HuH-7 (cell line): ENCODE data around the gene ANKRD9.

Experiments used
- DNase-seq: peaks from one replicate; pipeline ENCODE4 v3.0.0; 2011; ENCODE audit warnings: low spot score

The ANKRD9 gene

DNA sequence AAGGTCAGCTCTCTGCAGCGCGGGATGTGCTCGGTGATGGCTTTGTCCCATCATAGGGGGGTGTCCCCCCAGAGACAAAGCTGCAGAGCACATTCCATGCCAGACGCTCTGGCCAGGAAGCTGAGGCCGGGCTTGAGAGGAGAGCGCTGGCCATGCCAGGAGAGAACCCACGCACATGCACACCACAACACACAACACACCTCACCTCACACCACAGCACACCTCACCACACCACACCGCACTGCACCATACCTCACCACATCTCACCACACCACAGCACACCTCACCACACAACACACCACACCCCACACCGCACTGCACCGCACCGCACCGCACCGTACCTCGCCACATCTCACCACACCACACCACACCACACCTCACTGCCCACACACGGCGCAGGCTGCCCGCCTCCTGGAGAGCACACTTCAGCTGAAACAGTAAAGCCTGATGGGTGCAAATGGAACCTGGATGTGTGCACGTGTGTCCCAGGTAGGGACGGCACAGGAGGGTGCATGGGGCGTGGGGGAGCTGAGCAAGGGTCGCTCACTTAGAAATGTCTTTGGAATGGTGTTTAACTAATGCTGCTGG, 10.8 kb downstream of the ANKRD9 start:
- DNase-seq = no peak

DNA sequence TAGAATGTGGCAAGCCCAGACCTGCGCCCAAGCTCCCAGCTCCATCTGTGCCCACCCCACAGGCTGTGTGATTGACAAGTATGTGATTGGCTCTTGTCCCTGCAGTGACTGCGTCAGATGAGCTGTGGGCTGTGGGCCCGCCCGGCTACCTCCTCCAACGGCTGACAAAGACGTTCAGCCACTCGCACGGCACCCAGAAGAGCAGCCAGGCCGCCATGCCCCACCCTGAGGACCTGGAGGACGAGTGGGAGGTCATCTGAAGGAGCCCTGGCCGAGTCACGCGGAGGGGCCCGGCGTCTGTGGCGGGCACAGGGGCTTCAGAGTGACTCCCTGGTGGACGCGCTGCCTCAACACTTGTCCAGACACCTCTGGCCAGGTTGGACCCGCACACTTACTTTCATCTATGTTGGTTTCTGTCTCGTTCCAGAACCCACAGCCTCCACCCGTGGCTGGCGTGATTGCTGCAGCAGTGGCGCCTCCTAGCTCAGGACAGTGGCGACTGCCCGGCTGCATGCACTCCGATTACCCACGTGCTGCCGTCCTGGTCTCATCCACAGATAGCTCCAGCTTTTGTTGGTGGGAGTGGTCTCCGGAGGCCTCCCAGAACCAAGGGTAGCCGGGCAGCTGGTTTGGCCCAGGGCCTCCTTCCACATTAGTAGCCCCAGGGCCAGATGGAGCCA, 11.4 kb downstream of the ANKRD9 start:
- DNase-seq = peak; percentile 66

DNA sequence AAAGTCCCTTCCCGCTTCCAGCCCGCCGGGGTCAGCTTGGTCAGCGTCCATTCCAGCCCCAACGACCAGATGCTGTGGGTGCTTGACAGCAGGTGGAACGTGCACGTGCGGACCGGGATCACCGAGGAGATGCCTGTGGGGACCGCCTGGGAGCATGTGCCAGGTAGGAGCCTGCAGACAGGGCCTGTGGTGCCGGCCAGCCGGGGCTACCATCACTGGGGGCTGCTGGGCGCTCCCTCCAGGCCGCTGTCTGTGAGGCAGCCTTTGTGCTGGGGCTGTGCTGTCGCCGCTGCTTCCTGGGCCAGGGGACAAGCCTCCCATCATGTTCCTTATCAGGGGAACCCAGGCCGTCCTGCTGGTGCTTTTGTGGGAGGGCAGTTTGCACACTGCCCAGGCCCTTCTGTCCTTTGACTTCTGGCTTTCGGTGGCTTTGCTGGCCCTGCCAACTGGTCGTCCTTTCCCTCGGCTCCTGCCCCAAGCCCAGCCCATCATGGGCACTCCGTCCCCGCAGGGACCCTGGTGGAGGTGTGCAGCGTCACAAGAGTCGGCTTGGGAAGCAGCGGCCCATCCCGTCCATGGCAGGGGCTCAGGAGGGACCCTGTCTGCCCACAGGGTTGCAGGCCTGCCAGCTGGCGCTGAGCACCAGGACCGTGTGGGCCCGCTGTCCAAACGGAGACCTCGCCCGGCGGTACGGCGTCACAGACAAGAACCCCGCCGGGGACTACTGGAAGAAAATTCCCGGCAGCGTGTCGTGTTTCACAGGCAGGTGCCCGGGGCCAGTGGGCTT, 12.4 kb downstream of the ANKRD9 start:
- no peak for DNase-seq

DNA sequence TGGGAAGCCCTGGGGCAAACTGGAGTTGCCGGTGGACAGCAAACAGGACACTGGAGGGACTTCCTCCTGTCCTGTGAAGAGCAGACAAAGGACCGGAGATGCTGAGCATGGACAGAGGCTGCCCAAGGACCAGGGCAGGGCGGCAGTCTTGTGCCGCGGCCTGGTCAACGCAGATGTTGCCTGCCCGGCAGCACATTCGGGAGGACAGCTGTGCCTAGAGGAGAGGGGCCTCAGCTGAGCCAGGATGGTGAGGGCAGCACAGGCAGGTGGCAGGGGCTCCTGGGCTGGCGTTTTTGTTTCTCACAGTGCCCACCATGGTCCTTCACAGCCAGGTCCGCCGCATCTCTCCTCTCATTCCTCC, 13.3 kb downstream of the ANKRD9 start:
- no peak for DNase-seq

DNA sequence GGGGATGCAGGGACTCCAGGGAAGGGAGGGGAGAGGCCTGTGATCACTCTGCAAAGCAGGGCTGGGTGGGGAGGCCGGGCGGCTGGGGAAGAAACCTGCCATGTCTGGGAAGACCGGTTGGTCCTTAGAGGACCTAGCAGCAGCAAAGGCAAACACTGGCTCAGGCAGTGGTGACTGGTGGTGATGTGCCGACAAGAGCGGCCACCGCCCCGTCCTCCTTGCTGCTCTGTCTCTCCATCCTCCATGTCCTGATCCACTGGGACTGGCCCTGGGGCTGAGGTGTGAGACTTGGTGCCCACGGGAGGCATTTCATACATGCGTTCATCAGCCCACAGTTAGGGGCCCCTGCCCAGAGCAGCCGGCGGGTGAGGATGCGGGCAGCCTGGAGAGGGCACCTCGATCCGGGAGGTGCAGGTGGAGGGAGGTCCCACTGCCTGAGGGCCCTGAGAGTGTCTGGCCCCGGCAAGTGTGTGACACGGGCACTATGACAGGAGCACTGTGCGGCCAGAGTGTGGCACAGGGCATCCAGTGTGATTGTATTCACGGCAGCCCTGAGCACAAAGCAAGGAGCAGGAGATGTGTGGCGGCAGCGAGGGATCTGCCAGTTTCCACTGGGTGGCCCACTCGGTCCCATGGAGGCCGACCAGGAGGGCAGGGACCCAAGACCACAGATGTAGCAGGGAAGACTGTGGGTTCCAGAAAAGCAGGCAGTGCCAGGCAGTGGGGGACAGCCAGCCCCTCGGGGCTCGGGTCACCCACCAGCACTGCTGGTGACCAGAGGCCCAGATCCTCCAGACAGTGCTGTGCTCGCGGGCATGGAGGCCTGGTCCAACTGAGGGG, 13.9 kb downstream of the ANKRD9 start:
- no peak for DNase-seq

DNA sequence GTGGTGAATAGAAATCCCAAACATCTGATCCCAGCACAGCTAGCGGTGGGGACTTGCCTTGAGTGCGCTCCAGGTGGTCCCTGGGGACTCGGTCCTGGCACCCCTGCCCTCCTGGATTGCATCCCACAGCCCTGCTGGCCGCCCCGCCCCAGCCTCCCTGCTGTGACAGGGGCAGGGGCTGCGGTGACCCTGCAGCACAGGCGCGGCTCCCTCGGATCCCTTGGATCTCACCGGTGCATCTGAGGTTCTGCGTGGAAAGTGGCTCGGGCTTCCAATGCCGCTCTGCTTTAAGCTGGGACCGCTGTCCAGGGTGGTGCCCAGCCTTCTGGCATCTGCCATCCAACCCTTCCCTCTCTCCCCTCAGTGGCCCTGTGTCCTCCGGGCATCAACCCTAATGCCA, 16.0 kb downstream of the ANKRD9 start:
- DNase-seq = no peak

DNA sequence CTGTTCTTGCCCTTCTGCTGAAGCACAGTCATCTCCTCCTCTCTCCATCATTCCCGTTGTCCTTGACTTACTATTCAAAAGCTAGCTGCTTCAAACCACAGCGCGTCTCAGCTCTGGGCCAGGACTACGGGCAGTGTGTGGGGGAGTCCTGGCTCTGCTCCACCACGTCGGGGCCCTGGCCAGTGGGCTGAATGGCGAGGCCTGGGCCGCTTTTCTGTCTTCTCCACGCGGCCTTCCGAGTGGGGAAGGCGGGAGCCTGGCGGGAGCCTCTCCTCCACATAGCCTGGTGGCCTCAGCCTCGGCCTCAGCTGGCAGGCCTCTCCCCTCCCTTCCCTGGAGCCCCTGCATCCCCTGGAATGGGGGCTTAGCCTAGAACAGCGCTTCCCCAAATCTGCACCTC, 16.5 kb downstream of the ANKRD9 start:
- no peak for DNase-seq

DNA sequence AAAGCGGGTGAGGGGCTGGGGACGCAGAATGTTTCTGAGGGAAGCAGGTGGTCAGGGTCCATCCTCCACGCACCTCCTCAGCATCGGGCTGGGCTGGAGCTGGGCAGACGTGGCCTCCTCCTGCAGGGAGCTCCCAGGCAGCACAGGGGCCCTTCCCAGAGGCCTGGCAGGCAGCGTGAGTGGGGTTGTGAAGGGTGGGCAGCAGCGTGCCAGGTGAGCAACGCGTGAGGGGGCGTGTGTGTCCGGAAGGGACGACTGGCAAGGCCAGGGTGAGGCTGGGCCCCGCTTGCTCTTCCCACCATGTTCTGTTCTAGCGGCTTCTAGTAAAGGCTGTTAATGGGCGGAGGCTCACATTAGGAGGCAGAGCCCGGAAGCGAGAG, 17.1 kb downstream of the ANKRD9 start:
- no peak for DNase-seq

DNA sequence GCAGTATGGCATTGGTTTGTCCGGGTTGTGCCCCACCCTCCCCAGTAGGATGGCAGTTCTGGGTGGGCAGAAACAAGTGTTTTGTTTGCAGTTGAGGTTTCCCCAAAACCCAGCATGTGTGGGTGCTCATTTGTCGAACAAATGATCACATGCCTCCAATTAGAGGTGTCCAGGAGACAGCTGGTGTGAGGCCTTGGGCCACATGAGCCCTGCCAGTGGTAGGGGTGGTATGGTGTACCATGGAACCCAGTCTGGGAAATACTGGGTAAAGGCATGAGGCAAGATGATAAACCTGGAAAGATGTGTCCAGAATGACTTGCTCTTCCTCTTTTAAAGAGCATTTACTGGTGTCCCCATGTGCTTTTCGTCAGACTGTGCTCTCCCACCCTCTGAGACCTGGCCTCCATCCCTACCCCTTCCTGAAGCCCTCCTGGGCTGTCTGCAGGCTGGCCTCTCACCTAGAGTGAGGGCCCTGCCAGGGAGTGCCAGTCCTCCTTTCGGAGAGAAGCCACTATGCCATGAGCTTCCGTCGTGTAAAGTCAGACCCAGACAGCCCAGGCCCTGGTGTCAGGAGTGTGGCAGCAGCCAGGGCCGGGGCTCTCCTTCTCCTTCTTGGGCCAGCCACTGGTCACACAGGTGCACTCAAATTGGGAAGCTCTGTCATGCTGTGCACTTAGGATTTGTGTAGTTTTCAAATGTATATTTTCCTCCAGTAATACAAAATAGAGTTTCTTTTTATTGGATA, 17.6 kb downstream of the ANKRD9 start:
- no peak for DNase-seq

DNA sequence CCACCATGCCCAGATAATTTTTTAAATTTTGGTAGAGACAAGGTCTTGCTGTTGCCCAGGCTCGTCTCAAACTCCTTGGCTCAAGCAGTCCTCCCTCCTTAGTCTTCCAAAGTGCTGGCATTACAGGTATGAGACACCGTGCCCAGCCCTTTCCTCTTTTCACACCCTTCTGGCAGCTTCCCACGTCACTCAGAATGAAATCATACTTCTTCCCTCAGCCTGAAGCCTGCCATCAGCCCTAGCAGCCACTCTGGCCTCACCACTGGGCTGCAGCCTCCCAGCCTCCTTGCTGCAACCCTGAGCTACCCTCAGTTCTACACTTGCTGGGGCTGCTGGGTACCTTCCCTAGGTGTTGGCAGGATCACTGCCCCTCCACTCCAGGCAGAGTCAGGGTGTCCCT, 18.2 kb downstream of the ANKRD9 start:
- no peak for DNase-seq

DNA sequence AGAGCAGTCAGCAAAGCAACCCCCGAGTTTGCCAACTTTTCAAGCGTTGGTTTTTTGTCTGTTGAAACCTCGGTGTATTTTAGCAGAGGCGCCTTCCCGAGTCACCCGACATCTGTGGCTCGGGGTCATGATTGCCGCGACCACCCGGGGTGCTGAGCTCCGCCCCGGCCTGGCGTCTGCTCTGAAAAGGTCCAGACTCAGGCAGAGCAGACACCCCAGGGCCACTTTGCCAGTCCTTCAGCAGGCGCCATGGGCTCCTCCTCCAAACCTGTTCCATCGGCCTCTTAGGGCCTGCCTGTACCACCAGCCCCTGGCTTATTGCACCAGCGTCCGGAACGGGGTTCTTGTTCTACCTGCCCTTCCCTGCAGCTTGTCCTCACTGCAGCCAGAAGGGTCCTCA, 19.1 kb downstream of the ANKRD9 start:
- DNase-seq = no peak

DNA sequence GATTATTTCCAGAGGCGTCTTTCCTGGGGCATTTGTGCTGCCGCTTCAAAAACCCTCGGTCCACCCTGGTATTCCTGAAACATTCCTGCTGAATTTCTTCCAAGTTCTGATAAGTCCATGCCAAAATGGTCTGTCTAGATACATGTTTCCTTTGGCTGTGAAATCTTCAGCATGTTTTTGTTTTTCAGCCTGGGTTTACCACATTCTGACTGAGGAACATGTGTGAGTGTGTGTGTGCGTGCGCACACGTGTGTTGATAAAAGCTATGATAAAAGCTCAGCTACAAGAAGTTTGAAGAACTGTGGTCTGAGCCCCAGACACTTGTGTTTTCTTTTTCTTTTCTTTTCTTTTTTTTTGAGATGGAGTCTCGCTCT, 22.4 kb downstream of the ANKRD9 start:
- no peak for DNase-seq

DNA sequence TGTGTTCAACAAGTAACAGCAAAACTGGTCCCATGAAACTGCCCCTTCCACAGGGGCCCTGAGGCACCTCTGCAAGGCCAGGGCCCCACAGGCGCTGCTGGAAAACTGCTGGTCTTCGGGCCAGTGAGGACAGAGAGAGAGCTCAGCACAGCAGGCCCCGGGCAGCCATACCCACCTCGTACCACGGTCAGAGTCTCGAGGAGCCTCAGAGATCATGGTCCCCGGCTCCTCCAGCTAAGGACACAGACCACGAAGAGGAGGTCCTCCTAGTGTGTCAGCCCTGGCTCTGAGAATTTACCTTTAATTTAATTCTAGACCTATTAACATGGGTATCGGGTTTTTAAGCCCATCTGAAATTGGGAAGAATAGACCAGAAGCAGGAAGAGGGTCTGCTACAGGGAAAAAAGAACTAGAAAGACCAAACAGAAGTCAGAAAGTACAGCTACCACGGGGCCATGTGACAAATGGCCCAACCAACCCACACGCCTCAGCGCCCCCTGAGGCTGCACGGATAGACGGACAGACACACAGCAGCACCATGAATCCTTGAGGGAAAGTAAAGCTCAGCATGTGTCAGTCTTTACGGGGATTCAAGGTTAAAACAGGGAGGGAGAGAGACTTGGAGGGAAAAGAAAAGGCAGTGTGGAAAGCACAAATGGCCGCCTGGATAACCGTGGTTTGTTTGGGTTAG, 22.9 kb downstream of the ANKRD9 start:
- no peak for DNase-seq

DNA sequence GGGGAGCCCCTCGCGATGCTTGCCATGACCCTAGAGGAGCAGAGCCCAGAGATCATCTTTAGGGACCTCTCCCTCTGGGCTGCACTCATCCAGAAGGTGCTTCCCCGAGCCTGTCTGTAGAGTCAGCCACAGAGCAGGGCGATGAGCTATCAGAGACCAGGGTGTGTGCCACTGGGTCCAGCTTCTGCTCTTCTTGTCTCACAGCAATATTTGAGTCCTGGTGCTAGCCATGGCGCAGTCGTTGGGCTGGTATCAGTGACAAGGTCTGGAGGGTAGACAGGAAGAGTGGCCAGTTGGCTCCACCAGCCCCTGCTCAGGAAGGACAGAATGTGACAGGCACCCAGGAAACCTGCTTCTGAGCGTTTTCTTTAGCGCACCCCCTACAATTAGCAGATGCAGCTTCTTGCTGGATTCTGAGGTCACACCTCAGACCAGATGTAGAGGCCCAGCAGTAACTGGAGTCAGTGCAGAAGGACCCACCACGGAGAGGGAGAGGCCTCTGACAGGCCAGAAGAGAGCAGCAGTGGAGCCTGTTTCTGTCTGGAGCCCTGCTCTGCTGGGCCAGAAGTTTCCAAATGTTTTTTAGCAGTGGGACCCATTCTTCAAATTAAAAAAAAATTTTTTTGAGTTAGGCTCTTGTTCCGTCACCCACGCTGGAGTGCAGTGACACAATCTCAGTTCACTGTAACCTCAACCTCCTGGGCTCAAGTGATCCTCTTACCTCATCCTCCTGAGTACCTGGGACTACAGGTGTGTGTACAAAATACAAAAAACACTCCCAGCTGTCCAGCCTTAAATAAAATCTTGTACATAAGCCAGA, 23.7 kb downstream of the ANKRD9 start:
- no peak for DNase-seq

DNA sequence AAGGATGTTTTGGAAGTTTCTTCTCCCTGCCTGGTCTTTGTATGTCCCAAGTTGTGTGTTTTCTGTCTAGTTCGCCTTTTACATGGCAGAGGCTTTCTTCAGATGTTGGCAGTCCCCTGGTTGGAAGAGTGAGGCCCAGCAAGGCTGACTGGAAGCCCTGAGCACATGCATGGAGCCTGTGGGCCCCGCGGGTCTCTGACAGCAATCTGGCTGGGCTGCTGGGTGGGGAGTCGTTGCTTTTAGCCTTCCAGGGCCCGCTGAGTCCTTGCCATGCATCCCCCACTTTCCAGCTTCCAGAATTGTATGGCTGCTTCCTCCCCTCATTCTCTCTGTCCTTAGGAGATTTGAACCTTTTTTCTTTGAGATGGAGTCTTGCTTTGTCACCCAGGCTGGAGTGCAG, 25.3 kb downstream of the ANKRD9 start:
- no peak for DNase-seq

DNA sequence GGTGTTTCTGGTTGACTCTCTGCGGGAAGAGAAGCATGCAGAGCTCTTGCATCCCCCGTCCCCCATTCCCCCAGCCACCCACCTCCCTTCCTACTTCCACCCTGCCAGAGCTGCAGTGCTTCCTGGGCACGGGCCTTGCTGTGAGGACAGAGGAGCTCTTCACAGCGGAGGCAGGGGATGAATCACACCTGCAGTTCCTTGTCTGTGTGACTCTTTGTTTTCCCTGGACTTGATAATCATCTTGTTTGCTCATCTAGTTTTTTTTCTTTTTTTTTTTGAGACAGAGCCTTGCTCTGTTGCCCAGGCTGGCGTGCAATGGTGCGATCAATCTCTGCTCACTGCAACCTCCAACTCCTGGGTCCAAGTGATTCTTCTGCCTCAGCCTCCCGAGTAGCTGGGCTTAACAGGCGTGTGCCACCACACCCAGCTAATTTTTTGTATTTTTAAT, 27.8 kb downstream of the ANKRD9 start:
- DNase-seq = no peak

DNA sequence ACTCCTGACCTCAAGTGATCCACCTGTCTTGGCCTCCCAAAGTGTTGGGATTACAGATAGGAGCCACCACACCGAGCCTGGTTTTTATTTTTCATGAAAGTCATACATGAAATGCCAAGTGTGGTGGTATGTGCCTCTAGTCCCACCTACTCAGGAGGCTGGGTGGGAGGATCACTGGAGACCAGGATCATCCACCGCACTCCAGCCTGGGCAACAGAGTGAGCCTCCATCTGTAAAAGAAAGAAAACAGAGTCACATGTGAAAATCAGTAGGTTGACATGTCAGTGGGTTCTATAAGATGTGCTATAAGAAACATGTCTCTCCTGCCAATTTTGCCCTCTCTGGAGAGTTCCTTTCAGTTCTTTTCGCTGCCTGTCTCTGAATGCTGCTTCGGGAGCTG, 28.2 kb downstream of the ANKRD9 start:
- no peak for DNase-seq

DNA sequence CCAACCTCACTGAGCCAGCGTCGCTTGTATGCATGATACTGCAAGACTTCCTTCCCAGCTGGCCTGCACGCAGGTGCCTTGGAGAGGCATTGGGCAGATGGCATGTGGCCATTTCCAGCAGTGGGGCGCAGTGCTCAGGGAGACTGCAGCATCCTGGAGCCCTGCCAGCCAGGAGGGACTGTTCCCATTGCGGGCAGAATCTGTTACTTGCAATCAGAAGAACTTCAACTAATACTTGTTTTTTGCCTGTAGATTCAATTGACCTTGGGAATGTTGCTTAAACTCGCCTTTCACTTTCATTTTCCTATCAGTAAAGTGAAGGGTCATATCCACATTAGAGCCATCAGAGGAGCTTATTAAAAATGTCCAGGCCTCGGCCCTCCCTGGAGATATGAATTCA, 29.8 kb downstream of the ANKRD9 start:
- DNase-seq = no peak

DNA sequence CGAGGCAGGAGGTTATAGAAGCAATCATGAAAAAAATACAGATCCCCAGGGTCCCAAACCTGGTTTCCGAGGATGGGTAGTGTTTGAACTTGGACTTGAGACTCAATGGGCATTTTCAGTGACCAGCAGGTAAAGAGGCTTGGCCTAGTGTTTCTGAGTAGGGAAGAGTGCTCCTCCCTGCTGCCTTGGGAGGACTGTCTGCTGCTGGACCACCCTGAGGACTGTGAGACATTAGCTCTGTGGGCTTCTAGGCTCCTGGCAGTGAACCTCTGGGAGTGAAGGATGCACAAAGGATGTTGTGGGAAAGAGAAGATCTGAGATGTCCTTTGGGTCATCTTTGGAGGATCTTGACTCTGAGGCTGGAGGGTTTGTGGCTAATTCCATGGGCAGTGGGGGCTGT, 30.5 kb downstream of the ANKRD9 start:
- no peak for DNase-seq

DNA sequence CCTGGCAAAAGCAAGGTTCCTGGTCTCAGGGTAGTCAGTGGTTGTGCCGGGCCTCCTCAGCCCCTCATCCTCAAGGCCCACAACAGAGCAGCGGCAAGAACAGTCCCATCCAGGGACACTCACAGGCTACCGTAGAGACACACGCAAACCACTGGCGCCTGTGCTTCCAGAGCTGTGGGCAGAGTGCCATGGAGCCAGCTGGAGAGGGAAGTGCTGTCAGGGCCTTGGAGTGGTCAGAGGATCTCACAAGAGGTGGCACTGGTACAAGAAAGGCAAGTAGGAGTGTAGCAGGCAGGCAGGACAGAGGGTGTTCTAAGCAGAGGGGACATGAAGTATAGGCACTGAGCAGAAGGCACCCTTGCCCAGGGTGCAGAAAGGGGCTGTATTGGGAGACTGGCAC, 34.6 kb downstream of the ANKRD9 start:
- DNase-seq = no peak

DNA sequence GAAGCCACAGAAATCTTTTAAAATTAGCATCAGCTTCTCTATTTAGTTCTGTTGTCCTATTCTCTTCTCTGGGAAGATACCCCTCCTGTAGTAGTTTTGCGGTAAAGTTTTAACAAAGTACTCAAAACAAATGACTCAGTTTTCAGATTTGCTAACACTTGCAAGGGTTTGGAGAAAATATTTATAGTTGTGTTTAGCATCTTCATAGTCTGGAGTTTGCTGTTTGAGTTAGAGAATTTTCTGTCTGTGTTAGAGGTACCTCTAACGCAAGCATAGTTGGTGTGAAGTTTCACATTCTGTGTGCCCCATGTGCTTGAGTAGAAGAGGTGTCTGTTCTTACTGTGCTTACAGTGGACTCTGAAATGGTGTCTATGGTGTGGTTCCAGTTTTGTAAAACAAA, 36.0 kb downstream of the ANKRD9 start:
- no peak for DNase-seq
